SW 1271 (cell line): Measurements from ENCODE around the gene ACER3.
"Not testable (repeated sequence)": the region's sequence is repeated elsewhere in the genome, so short reads cannot be mapped to it uniquely, and the experiment has no call there.

Experiments used
- DNase-seq, 2 experiments: peaks; one replicate each; lab custom pipeline; 2025; lab: John Stamatoyannopoulos, UW

Gene ACER3

DNA sequence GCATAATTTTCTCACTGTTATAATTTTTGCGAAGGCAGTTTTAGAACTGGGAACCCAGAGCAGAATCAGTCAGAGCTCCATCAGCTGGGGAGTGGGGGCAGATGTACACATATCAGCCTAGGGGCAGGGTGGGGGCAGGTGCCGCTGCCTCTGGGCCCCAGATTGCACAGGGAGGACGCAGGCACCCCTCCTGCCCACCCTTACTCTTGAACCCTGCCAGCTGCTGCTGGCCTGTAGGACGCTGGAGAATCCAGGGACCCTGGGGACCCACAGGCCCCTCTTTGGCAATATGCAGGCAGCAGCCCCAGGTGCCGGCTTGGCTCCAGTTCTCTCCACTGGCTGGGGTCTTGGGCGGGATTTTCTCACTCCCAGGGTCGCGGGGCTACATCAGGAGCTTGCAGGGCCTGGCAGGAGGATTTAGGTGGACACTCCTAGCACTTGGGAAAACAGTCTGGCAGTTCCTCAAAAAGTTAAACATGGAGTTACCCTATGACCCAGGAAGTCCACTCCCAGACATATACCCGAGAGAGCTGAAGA is 197.3 kb downstream of the ACER3 start:
- DNase-seq = no peak

DNA sequence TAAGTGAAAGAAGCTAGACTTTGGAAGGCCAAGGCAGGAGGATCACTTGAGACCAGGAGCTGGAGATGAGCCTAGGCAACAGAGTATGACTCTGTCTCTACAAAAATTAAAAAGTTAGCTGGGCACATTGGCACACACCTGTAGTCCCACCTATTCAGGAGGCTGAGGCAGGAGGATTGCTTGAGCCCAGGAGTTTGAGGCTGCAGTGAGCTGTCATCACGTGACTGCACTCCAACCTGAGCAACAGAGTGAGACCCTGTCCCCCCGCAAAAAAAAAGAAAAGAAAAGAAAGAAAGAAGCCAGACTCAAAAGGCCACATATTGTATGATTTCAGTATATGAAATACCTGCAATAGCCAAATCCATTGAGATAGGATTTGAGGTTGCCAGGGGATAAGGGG is 198.2 kb downstream of the ACER3 start:
- no peak for DNase-seq

GRCh38 chr11:77059806-77060205 is 199.1 kb downstream of the ACER3 start:
- no peak for DNase-seq

GRCh38 chr11:77060234-77060633 is 199.5 kb downstream of the ACER3 start:
- DNase-seq = no peak

DNA sequence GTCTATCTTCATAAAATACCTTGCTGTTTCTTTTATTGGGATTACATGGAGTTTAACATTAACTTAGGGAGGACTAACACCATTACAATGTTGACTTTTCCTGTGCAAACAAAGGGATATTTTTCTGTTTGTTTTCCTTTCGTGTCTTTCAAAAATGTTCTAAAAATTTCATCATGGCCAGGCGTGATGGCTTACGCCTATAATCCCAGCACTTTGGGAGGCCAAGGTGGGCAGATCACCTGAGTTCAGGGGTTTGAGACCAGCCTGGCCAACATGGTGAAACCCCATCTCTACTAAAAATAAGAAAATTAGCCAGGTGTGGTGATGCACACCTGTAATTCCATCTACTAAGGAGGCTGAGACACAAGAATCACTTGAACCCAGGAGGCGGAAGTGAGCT is 200.5 kb downstream of the ACER3 start:
- DNase-seq = not testable (repeated sequence)

DNA sequence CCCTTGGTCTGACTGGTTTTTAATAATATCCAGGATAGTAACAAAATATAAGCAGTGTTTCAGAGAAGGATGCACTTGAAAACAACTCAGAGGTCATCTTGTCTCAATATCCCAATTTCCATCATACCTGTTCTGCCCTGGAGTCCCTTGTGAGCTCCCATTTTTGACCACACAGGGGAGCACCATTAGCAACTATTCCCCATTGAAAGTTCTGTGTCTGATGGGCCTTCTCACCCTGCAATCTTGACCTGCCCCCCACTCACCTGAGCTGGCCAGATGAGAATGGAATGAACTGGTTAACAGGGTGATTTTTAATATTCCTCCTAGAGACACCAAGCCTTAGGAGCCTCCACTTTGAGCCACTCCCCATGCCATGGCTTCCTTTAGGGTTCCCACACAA is 202.2 kb downstream of the ACER3 start:
- DNase-seq = no peak

- DNase-seq = no peak
Observed at GRCh38 chr11:77063407-77063806, 202.7 kb downstream of the ACER3 start.

DNA sequence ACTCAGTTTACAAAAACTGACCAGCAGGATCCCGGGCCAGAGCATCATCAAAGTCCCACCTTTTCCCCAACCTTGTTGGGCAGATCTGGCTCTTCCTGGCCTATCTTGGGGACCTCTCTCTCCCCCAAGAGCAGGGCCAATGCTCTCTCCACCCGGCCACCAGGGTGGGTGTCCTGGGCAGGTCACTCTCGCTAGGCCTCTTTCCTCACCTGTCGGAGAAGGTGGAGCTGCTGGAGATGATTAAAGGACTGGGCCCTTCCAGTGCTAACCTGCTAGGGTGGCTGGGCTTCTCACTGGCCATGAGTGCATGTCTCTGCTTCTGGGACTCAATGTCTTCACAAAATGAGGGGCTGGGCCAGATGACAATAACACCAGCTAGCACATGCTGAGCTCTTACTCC is 203.1 kb downstream of the ACER3 start:
- no peak for DNase-seq

DNA sequence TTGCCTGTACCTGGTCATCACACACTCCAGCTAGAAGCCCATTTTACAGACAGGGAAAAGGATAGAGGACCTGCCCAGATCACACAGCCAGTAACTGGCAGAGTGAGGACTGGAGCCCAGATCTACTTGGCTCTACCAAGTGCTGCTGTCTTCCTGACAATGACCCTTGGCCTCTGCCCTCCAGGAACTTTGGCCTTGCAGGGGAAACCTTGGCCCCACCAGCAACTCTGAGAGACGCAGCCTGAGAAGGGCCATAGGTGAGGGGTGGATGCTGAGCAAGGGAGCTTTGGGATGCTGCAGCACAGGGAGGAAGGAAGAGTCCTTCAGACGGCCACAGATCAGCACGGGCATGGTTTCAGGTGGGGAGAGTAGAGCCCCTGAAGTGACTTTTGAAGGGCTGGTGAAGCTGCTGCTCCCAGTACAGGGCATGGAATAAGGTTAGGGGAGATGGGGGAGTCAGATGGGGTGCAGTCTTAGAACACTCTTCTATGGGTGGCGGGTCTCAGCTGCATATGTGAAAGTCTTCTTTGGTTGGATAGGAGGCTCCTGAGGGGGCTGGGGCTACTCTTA is 204.0 kb downstream of the ACER3 start:
- DNase-seq = no peak

DNA sequence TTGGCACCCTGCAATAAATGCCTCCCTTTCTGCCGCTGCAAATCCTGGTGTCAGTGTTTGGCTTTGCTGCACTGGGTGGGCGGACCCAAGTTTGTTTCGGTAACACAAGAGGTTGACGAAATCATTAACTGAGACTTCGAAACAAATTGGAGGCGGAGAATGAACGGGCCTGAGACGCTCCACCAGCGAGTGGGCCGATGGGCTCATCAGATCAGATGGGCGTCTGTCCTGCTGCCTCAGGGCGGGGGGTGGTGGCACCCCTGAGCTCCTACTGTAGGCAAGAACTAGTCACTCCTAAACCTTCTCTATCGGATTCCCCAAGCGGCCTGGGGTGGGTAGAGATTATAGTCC is 205.1 kb downstream of the ACER3 start:
- no peak for DNase-seq

DNA sequence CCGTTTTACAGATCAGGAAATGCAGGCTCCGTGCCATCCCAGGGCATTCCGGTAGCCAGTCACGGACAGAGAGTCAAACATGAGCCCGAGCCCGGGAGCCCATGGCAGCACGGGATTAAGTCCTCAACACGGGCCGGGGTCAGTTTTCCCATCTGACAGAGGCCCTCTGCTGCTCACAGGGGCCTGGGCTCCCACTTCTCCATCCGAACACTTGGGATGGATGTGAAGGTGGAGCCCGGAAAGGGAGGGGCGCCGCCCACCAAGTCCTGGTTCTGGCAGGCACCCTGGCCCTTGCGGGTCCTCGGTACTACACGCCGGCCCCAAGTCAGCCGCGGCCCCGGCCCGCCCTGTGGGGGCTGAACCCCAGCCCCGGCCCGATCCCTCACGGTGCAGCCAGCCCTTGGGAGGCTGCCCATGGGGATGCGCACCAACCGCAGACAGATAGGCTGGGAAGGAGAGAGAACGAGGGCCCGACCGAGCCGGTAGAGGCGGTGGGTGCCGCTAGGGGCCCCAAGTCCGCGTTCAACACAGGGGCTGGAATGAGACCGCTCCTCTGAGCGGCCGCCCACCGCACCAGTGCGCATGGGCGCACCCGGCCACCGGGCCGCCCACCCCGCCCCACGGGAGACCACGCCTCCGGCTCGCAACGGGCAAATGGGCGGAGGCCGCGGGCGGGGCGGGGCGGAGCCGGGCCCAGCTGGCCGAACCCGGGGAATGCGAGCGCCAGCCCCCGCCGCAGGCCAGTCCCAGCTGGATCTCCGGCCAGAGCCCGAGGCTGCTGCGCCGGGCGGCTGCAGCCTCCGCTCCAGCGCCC is 205.7 kb downstream of the ACER3 start, which contains the start of gene CAPN5:
CAPN5 (plus strand) TSS at position 743 of the 814 bp plus-strand sequence. CDS start 17,916 bp downstream, outside the sequence.
- peak; percentile 78 to 88 for DNase-seq

DNA sequence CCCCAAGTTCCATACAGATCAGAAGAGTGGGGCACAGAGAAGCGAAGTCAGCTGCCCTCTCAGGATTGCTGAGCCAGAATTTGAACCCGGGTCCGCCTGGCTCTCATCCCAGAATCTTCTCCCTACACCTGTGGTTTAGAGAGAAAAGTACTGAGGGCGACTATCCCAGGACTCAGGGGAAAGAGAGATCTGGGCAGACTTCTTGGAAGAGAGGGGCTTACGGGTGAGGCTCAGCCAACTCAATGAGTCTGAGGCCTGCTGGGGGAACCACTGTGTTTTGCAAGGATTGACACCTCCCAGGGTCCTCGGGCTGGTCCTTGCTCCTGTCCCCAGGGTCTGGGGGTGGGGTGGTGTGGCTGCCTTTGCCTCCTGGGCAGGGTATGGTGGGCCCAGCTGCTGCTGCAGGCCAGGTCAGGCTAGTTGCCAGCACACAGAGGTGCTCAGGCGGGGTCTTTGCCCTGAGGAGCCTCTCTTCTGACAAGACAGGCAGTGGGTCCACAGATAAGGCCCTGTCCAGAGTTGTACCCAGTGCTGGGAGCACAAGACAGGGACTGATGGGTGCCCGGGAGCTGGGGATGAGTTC is 207.2 kb downstream of the ACER3 start:
- DNase-seq = no peak

GRCh38 chr11:77068457-77069335 is 208.0 kb downstream of the ACER3 start:
- no peak for DNase-seq

DNA sequence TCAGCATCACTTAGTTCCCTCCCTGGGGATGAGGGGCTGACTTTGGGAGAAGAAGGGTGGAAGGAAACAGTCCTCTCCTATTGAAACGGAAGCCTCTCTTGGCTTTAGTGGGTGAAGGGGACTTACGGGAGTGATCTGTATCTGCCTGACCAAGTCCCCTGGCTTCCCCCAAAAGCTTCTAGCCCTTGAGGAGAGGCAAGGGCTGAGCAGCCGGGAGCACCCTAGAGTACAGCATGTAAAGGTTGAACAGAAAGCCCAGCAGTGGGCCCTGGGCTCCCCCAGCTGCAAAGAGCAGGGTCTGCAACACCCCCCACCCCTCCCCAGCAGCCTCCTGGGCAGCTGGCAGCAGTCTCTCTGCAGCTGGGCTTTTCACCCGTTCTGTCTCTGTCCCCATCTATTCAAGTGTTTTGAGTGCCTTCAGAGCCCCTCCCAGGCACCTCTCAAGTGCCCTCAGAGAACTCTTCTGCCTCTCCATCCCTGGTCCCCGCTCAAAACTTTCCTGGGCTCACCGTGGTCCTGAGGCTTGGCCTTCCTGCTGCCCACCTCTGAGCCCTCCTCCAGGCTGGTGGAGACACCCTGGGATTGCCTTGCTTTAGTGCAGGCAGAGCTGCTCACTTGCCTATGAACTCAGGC is 208.7 kb downstream of the ACER3 start:
- DNase-seq = no peak

DNA sequence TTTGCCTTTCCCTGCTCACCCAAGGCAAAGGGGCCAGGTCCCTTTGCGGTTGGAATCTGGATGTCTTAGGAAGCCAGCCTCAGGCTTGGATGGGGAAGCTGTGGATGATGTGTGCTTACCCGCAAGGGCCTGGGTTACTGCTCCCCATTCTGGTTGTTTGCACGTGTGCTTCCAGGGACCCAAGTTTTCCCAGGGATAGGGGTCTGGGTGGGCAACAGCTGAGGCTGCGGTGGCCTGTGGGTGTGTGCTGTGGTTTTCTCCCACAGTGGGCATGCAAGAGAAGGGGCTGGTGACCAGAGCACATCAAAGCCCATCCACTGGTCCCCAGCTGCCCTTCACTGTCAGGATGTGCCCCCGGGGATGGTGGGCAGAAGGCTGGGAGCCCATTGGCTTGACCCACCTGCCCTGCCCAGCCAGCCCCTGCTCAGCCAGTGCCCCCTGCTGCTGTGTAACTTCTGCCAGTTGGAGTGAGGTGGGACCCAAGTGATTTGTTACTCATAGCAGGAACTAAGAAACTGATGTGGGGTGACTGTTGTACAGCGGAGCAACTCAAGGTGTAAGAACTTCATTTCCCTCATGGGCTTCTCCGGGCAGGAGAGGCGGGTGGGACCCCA is 209.4 kb downstream of the ACER3 start:
- no peak for DNase-seq

- no peak for DNase-seq
Observed at GRCh38 chr11:77071077-77071476, 210.4 kb downstream of the ACER3 start.

DNA sequence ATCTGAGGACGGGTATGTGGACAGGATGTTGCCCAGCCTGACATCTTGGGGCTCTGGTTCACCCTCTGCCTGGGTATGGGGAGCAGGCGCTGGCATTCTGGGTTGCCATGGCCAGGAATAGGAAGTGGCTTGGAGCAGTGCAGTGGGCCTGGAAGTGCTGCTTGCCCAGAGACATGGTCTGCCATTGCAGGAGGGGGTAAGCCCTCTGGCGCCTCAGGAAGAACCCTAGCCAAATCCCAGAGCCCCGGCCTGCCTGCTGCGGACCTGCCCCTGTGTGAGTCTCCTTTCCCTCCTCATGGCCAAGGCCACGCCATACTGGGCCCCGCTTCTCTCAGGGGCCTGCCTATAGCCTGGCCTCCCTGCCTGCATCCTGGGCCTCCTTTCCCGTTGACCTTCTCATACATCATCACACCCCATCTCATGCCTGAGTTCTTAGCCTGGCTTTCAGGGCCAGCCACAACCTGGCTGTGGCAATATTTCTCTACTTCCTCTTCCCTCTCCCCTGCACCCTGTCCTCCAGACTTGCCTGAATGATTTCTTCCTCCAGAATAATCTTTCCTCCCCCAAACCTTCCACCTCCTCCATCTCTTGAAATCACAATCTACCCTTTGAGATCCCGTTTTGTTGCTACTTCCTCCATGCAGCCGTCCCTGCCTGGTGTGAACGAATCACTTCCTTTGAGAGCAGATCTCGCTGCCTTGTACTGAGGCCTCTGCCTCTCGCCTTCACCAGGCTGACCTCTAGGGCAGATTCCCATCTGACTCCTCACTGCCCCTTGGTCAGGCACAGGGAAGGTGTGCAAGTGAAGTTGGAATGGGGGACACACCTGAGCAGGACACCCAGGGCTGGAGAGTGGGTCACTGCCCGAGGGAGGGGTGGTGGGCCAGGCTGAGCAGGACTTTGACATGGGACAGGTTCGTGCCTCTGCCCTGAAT is 211.2 kb downstream of the ACER3 start:
- peak in 1 of 2 experiments; percentile 29 for DNase-seq

DNA sequence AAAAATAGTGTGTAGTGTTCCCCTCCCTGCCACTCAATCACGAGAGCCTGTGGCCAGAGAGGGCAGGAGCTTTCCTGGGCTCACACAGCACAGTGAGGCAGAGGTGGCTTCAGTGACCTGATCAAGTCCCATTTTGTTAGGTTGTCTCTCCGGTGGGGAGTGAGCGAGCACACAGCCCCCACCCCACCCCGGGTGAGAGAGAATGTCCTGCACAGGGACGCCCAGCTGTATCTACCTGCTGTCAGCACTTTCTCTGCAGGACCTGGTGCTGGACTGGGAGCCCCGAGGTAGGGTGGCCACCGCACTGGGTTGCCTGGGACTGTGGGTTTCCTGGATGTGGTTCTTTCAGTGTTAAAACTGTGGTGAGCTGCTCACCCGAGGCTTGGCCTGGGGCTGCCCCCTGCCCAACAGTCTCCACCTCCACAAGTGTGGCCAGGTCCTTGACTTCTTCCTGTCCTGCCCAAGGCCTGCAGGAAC is 212.2 kb downstream of the ACER3 start:
- no peak for DNase-seq

DNA sequence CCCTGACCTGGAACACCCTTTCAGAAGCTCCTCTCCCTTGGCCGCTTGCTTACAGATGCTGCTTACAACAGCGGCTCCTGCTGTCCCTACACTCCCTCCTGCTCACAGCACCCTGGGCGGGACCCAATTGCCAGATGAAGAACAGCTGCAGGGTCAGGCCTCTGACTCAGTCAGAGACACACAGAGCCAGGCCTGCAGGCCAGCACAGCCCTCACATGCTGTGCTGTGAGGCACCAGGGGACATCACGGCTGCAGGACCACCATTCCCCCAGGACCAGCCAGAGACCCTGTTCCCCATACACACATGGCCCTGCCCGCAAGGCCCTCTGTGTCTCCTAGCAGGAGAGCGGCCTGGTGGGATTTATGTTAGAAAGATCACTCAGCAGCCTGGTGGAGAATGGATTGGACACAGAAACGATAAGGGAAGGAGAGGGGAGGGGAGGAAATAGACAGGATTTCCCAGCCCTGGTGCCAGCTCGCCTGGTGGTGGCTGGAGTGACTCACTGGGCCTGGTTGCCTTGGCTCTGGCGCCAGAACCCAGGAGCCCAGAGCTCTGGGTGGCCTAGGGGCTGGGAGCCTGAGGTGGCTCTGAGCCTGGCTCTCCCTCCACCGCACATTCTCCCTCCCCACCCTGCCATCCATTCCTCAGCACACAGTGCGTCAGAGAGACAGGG is 212.7 kb downstream of the ACER3 start:
- DNase-seq = peak; percentile 43 to 46
